HG03060 (cell line): ENCODE results near the gene EXOC3L1.

ENCODE experiments used
- ATAC-seq: cut with Tn5 transposase; IDR thresholded peaks from one replicate; pipeline ENCODE4 v1.9.1; 2021; ENCODE audit warnings: low read depth, moderate number of reproducible peaks; ENCODE audit not compliant: unreplicated experiment

The EXOC3L1 gene

GRCh38 chr16:67183627-67184452 lies 6.1 kb downstream of the EXOC3L1 start, which contains the start of gene MATCAP1:
Gene MATCAP1 (minus strand): TSS chr16:67183963. CDS start chr16:67180610, 3,353 bp downstream.
- peak; percentile 87 for ATAC-seq

DNA sequence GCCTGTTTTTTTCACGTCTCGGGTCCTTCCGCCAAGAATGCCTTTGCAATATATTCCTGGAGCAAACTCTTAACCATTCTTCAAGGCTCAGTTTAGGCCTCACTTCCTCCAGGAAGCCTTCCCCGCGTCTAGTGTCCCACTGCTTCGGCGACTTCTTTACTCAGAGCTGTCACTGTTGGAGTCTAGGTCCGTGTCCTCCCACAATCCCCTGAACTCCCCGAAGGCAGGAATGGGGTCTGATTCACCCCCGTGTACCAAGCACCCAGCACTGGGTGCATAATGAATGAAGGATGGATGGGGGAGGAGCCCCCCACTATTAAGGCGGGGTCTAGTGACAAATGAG lies 6.7 kb downstream of the EXOC3L1 start:
- no peak for ATAC-seq

DNA sequence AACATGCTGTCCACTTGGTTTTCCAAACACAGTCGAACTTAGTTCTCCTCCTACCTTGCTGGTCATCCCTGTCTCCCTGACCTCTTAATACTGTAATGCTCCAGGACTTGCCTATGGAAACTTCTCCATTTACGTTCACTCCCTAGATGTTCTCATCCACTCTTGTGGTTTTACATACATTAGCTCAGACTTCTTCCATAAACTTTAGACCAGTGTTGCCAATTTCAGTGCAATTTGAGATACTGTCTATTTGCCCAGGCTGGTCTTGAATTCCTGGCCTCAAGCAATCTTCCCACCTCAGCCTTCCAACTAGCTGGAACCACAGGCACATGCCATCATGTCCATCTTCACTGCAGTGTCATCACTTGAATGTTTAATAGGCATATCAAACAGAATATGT lies 7.6 kb downstream of the EXOC3L1 start:
- no peak for ATAC-seq

GRCh38 chr16:67181346-67181745 lies 8.6 kb downstream of the EXOC3L1 start:
- ATAC-seq = no peak

DNA sequence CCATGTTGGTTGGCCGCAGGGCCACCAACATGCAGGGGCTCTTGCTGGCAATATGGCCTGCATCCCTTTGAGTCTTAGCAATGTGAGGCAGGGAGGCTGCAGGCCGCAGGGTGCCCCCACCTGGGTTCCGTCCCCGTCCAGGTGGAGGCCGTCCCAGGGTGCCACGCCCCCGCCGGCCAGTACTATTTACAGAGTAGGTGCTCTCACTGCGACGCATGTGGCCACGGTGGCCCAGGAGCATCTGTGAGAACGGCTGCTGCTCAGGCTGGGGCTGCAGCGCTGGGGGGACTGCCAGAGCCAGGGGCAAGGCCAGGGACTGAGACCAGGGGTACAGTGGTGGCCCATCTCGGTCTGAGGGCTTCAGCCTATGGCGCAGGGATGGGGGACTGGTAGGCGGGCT lies 9.8 kb downstream of the EXOC3L1 start:
- ATAC-seq = no peak

GRCh38 chr16:67179421-67180080 lies 10.4 kb downstream of the EXOC3L1 start:
- no peak for ATAC-seq

DNA sequence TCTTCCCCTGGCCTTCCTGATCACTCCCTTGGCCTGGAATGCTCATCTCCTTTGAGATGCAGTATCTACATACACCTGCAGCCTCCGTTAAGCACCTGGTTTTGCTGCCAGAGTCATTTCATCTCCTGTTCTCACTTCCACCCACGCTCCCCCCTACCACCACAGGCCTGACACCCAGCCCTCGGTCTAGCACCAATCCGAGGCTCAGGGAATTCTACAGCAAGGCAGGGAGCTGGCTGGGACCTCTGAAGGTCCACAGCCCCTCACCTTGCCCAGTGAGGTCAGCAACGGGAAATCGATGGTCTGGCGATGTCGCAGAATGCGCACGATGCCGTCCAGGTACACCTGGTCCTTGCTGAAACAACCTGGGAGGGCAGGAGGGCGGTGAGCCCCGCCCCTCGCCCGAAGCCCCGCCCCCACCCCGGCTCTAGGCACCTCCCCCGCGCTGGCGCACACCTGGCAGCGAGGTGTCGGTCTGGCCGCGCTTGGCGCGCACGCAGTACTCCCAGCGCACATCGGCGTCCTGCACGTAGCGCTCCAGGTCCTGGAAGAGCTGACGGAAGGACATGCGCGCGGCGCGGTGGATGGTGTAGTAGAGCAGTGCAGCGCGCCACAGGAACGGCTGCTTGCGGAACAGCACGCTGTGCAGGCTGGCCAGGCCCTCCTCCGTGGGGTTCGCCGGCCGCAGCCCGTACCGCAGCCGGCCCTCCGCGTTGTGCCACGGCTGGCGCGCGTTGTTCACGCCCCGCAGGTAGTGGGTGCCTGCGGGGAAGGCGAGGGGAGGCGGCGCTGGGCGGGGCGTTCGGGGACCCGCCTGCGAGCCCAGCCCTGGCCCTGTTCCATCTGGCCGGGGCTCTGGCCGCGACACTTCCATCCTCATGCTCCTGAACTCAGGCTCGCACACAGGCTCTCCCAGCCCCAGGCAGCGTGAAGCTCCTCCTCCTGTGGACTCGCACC lies 11.9 kb downstream of the EXOC3L1 start:
- no peak for ATAC-seq

DNA sequence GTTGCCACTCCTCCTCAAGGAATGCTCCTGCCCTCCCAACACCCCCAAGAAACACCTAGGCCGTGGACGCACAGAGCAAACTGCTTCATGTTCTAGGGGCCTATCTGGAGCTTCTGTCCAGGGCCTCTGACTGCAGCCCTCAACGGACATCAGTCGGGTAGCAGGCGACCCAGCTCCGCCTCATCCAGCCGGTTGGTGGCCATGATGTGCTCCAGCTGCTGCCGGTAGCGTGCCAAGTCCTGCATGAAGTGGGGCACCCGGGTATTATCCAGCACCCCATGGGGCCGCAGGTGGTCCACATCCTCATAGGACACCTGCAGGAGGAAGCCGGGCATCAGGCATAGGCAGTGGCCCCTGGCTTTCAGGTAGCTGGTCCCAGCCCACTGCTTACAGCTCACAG lies 13.3 kb downstream of the EXOC3L1 start:
- no peak for ATAC-seq

GRCh38 chr16:67174706-67175231 lies 15.2 kb downstream of the EXOC3L1 start:
- no peak for ATAC-seq

GRCh38 chr16:67173808-67174705 lies 15.9 kb downstream of the EXOC3L1 start:
- ATAC-seq = no peak

- no peak for ATAC-seq
Observed at GRCh38 chr16:67173323-67173722, 16.6 kb downstream of the EXOC3L1 start.

- no peak for ATAC-seq
Observed at GRCh38 chr16:67170949-67171649, 18.8 kb downstream of the EXOC3L1 start.

- no peak for ATAC-seq
Observed at GRCh38 chr16:67170168-67170948, 19.6 kb downstream of the EXOC3L1 start, which contains the start of gene NOL3. Gene NOL3 (plus strand): TSS chr16:67170538.

DNA sequence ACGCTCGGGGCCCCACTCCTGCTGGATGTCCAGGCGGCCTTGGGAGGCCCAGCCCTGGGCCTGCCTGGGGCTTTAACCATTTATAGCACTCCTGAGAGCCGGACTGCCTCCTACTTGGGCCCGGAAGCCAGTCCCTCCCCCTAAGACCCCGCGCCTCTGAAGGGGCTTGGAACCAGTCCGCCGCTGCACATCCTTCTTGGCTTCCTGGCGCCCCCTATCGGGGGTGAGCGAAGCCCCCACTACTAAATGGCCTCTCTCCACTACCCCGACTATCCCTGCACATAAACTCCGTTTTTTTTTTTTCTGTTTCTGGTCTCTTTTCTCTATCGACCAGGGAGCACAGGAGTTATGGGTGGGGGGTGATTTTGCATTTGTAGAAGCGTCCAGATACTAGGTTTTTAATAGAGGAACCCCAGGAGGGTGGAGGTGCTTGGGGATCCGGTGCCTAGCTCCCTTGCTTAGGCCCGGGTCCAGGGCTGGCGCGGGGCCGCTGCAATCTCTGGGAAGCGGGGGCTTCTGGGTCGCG lies 20.2 kb downstream of the EXOC3L1 start:
- ATAC-seq = no peak

DNA sequence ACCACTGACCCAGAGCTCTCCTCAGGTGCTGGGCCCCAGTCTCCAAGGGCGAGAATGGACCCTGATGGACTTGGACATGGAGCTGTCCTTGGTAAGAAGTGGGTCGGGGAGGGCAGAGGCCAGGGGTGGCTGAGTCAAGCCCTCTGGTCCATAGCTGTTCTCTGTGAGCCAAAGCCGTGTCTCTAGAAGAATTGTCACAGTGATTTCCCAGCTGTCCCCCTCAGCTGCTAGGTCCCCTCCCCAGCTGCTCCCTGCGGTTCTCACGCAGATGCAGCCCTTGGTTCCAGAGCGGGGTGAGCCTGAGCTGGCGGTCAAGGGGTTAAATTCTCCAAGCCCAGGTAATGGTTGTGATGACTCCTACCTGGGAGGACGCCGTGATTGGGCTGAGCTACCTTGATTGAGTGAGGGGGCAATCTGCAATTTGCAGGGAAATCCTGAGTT lies 20.9 kb downstream of the EXOC3L1 start:
- ATAC-seq = no peak

- no peak for ATAC-seq
Observed at GRCh38 chr16:67167588-67167987, 22.3 kb downstream of the EXOC3L1 start.

DNA sequence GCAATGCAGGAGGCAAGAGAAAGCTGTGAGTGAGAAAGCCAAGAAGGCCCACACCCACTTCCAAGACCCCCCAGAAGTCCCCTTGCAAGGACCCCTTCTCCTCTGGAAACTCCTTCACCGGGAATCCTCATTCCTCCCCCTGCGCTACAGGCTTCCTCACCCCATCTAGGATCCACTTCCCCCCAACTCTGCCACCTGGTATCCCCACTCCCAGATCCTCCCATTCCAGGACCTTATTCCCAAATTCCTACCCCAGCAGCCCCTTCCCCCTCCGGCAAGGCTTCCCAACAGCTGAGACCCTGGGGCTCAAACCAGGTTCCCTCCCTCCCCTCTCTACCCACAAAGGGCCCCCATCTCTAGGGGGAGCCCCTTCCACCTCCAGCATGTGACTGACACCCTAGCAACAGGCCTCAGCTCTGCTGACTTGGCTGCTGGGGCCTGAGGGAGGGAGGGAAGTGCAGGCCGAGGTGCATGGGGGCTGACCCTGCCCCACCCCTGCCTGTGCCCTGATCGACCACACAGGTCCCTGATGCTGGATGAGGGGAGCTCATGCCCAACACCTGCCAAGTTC lies 23.3 kb downstream of the EXOC3L1 start:
- no peak for ATAC-seq
